H9 (cell line): ENCODE measurements around the gene HBS1L. TPM values are rescaled to one million over a fixed set of nuclear protein-coding genes. Genes with fewer than 3 reads are reported as not detected.

Source experiments
- DNase-seq: peaks from one replicate; pipeline ENCODE4 v3.0.0-alpha.2; 2017
- H2AFZ ChIP-seq: one replicate; pipeline ENCODE4 v1.6.1; 2013; ENCODE audit warnings: mild to moderate bottlenecking, low read length, control low read depth, moderate library complexity
- H2AK5ac ChIP-seq: 2 replicates; pipeline ENCODE4 v1.6.1; 2013; ENCODE audit warnings: low read length, control low read depth, mixed read lengths; ENCODE audit not compliant: insufficient read length
- H2BK120ac ChIP-seq: one replicate; pipeline ENCODE4 v1.6.1; 2013; ENCODE audit warnings: low read depth, mild to moderate bottlenecking, low read length, control low read depth, inconsistent platforms; ENCODE audit not compliant: poor library complexity, severe bottlenecking
- H2BK12ac ChIP-seq: 2 replicates; pipeline ENCODE4 v1.6.1; 2013; ENCODE audit warnings: low read length, control low read depth, mixed read lengths, low read depth; ENCODE audit not compliant: insufficient read length
- H2BK15ac ChIP-seq: 2 replicates; pipeline ENCODE4 v1.6.1; 2013; ENCODE audit warnings: low read depth, low read length, control low read depth
- H2BK20ac ChIP-seq: one replicate; pipeline ENCODE4 v1.6.1; 2013; ENCODE audit warnings: low read depth, mild to moderate bottlenecking, low read length, control low read depth, inconsistent platforms; ENCODE audit not compliant: poor library complexity, severe bottlenecking
- H2BK5ac ChIP-seq: 2 replicates; pipeline ENCODE4 v1.6.1; 2013; ENCODE audit warnings: low read length, control low read depth, mixed read lengths; ENCODE audit not compliant: insufficient read length
- H3K14ac ChIP-seq: 2 replicates; pipeline ENCODE4 v1.6.1; 2013; ENCODE audit warnings: low read length, control low read depth; ENCODE audit not compliant: insufficient read depth
- H3K18ac ChIP-seq: 2 replicates; pipeline ENCODE4 v1.6.1; 2013; ENCODE audit warnings: low read depth, mild to moderate bottlenecking, mixed read lengths, low read length, control low read depth; ENCODE audit not compliant: insufficient read length
- H3K23ac ChIP-seq: 2 replicates; pipeline ENCODE4 v1.6.1; 2013; ENCODE audit warnings: low read length, control low read depth, mixed read lengths, low read depth; ENCODE audit not compliant: insufficient read length
- H3K23me2 ChIP-seq: 2 replicates; pipeline ENCODE4 v1.6.1; 2013; ENCODE audit warnings: low read depth, mild to moderate bottlenecking, mixed read lengths, low read length, control low read depth; ENCODE audit not compliant: insufficient read length, poor library complexity, severe bottlenecking
- H3K27ac ChIP-seq: 2 replicates; pipeline ENCODE4 v1.5.1; 2013; ENCODE audit warnings: low read length, control low read depth, mixed read lengths, low read depth; ENCODE audit not compliant: insufficient read length
- H3K27me3 ChIP-seq: 2 replicates; pipeline ENCODE4 v1.6.1; 2013; ENCODE audit warnings: low read length, control low read depth, inconsistent platforms; ENCODE audit not compliant: insufficient read depth
- H3K4ac ChIP-seq: 2 replicates; pipeline ENCODE4 v1.6.1; 2013; ENCODE audit warnings: low read depth, mild to moderate bottlenecking, control low read depth, inconsistent platforms, low read length, moderate library complexity
- H3K4me1 ChIP-seq: 2 replicates; pipeline ENCODE4 v1.6.1; 2013; ENCODE audit warnings: low read length, control low read depth, inconsistent platforms; ENCODE audit not compliant: insufficient read depth
- H3K4me2 ChIP-seq: 2 replicates; pipeline ENCODE4 v1.6.1; 2013; ENCODE audit warnings: low read length, control low read depth, mixed read lengths; ENCODE audit not compliant: insufficient read length, insufficient read depth
- H3K56ac ChIP-seq: 2 replicates; pipeline ENCODE4 v1.6.1; 2013; ENCODE audit warnings: low read depth, mild to moderate bottlenecking, mixed read lengths, low read length, control low read depth; ENCODE audit not compliant: insufficient read length
- H3K79me1 ChIP-seq: 2 replicates; pipeline ENCODE4 v1.6.1; 2013; ENCODE audit warnings: low read depth, mild to moderate bottlenecking, moderate library complexity, low read length, control low read depth, inconsistent platforms; ENCODE audit not compliant: insufficient read depth, poor library complexity, severe bottlenecking
- H3K79me2 ChIP-seq: 2 replicates; pipeline ENCODE4 v1.6.1; 2013; ENCODE audit warnings: low read length, control low read depth, inconsistent platforms; ENCODE audit not compliant: insufficient read depth
- H3K9ac ChIP-seq: 2 replicates; pipeline ENCODE4 v1.6.1; 2013; ENCODE audit warnings: low read length, control low read depth, mixed read lengths; ENCODE audit not compliant: insufficient read length; ENCODE audit errors: extremely low read depth
- H3K9me3 ChIP-seq: one replicate; pipeline ENCODE4 v1.6.1; 2013; ENCODE audit warnings: low read depth, low read length, inconsistent platforms; ENCODE audit not compliant: control insufficient read depth
- H3T11ph ChIP-seq: one replicate; pipeline ENCODE4 v1.6.1; 2013; ENCODE audit warnings: mild to moderate bottlenecking, low read length, control low read depth, inconsistent platforms
- H4K20me1 ChIP-seq: one replicate; pipeline ENCODE4 v1.6.1; 2013; ENCODE audit not compliant: control insufficient read depth, insufficient read length, insufficient read depth
- H4K5ac ChIP-seq: 2 replicates; pipeline ENCODE4 v1.6.1; 2013; ENCODE audit warnings: low read depth, mild to moderate bottlenecking, mixed read lengths, low read length, control low read depth; ENCODE audit not compliant: insufficient read length
- H4K8ac ChIP-seq: replicated peaks from 2 replicates; pipeline ENCODE4 v1.6.1; 2013; ENCODE audit warnings: low read length, control low read depth, mixed read lengths, low read depth; ENCODE audit not compliant: insufficient read length
- H4K91ac ChIP-seq: 2 replicates; pipeline ENCODE4 v1.6.1; 2013; ENCODE audit warnings: low read depth, mild to moderate bottlenecking, moderate library complexity, mixed read lengths, low read length, control low read depth; ENCODE audit not compliant: insufficient read length
- H3K27ac Mint-ChIP-seq, 3 experiments: 2 replicates in 2 of 3; 3 replicates in 1 of 3; pipeline ENCODE4 v1.8.0; 2020 to 2021; ENCODE audit warnings: mixed read lengths in 3 of 3, mild to moderate bottlenecking in 1 of 3, moderate library complexity in 1 of 3
- H3K27me3 Mint-ChIP-seq: 2 replicates; pipeline ENCODE4 v1.8.0; 2021; ENCODE audit warnings: low read depth, mild to moderate bottlenecking, moderate library complexity, mixed read lengths
- H3K36me3 Mint-ChIP-seq, 3 experiments: 2 replicates in 2 of 3; 3 replicates in 1 of 3; pipeline ENCODE4 v1.8.0; 2020 to 2021; ENCODE audit warnings: low read depth in 3 of 3, mixed read lengths in 3 of 3; ENCODE audit not compliant: insufficient read depth in 1 of 3
- H3K4me1 Mint-ChIP-seq, 2 experiments: 2 replicates each; pipeline ENCODE4 v1.8.0; 2020; ENCODE audit warnings: mixed read lengths in 2 of 2
- H3K4me3 Mint-ChIP-seq, 2 experiments: 2 replicates in 1 of 2; 3 replicates in 1 of 2; pipeline ENCODE4 v1.8.0; 2020 to 2021; ENCODE audit warnings: mild to moderate bottlenecking in 2 of 2, mixed read lengths in 2 of 2, moderate library complexity in 1 of 2
- H3K9me3 Mint-ChIP-seq, 2 experiments: 2 replicates in 1 of 2; 3 replicates in 1 of 2; pipeline ENCODE4 v1.8.0; 2020; ENCODE audit warnings: mild to moderate bottlenecking in 2 of 2, mixed read lengths in 2 of 2, moderate library complexity in 1 of 2
- CTCF ChIP-seq: fragments of 200-600 bp; sonication (generic); conservative IDR thresholded peaks from 3 replicates; pipeline ENCODE4 v1.8.0; 2021; ENCODE audit warnings: antibody characterized with exemption, mild to moderate bottlenecking
- WGBS: extraction: QIAGEN DNeasy Blood & Tissue Kit; methylation state at CpG from one replicate; pipeline ENCODE4 v1.1.7; 2013; ENCODE audit warnings: missing lambda C conversion rate, low lambda C conversion rate, mixed read lengths; ENCODE audit not compliant: insufficient read length; ENCODE audit errors: extremely low coverage; 5-methylcytosine and 5-hydroxymethylcytosine counted together
- total RNA-seq: library from RNA; stranded (reverse); gene quantifications from 2 replicates; pipeline ENCODE4 v1.2.1, GENCODE V29; 2021

HBS1L gene
- total RNA-seq, 1 experiment from 2014 or later, result 110 TPM

- Histone ChIP-seq H3K79me2 (no peaks in the 10 kb centered on the region), H2BK15ac (no peak overlapping the region), H2BK12ac (no peak overlapping the region), H3K4me2 (no peak overlapping the region), H3K9me3 (no peaks in the 10 kb centered on the region), H2AFZ (no peak overlapping the region), H2BK20ac (no peak overlapping the region), H3K27ac (no peak overlapping the region), H3K79me1 (no peaks in the 10 kb centered on the region), H3K56ac (no peak overlapping the region), H3K4me1 (no peaks in the 10 kb centered on the region), H2BK120ac (no peak overlapping the region), H3K23ac (no peak overlapping the region), H2BK5ac (no peak overlapping the region), H2AK5ac (no peak overlapping the region), H3K14ac (no peak overlapping the region), H3K27me3 (no peaks in the 10 kb centered on the region), H4K20me1 (no peaks in the 10 kb centered on the region), H4K8ac (no peak overlapping the region), H4K5ac (no peak overlapping the region), H3K18ac (no peak overlapping the region), H3K9ac (no peak overlapping the region), H3K23me2 (no peaks in the 10 kb centered on the region), H3K4ac (no peak overlapping the region), H4K91ac (no peak overlapping the region), H3T11ph (no peak overlapping the region)
- Mint-ChIP-seq H3K27ac (no peak overlapping the region), H3K27me3 (no peaks in the 10 kb centered on the region), H3K36me3 (peaks cover 12 to 42% (median 40%) of the 10 kb centered on the region in 3 experiments; a peak in 6 of 7 replicates), H3K4me3 (no peak overlapping the region), H3K9me3 (no peaks in the 10 kb centered on the region), H3K4me1 (no peaks in the 10 kb centered on the region)
- no peak for TF ChIP-seq CTCF
- no CpG with 5 or more reads among the region's 4 CpGs for WGBS
- DNase-seq, result no peak
Measured at GRCh38 chr6:135037541-135037940, 17.1 kb downstream of the HBS1L start.
